Spleen (tissue), 7 donors: ENCODE measurements around the gene SMAD1.

Experiments
- CTCF ChIP-seq, 11 experiments: fragments of 200-600 bp in 7 of 11; fragments of 450-650 bp in 4 of 11; sonication (generic) in 4 of 11; IDR thresholded peaks in 8 of 11; conservative IDR thresholded peaks in 3 of 11; 1 replicate in 7 of 11; 2 replicates in 4 of 11; pipeline versions ENCODE4 v1.4.0 to v1.8.0; 2016 to 2021; ENCODE audit warnings: antibody characterized with exemption in 11 of 11, inconsistent platforms in 4 of 11, mild to moderate bottlenecking in 1 of 11
- POLR2A ChIP-seq, 3 donors: fragments of 450-650 bp; IDR thresholded peaks; one replicate each; pipeline ENCODE4 v1.5.1; 2017; ENCODE audit warnings: antibody characterized with exemption in 3 of 3, mild to moderate bottlenecking in 1 of 3
- donor health status: DM: no; HTN: no; CAD: no; lungs with moderate emphysema.
- donor health status: DM: no; HTN: no; CAD: no.
- donor health status: DM: no; HTN: no; CAD: no.

- TF ChIP-seq CTCF (IDR thresholded peaks at IDR 0.05 in 8 of 11, conservative IDR thresholded peaks at IDR 0.05 in 3 of 11), result no peak
- no peak for TF ChIP-seq POLR2A (IDR thresholded peaks at IDR 0.05)
Measured at GRCh38 chr4:145492376-145492775, 10.7 kb downstream of the SMAD1 start.
